Neural cell (in vitro differentiated cells): ENCODE results near the gene KNTC1.
"Not testable (repeated sequence)": the region's sequence is repeated elsewhere in the genome, so short reads cannot be mapped to it uniquely, and the experiment has no call there.

Experiments
- EZH2 ChIP-seq: fragments of 200-600, 300-800 bp; shearing (Covaris generic), sonication (generic); IDR thresholded peaks from 2 replicates; pipeline ENCODE4 v1.6.1; 2014; ENCODE audit warnings: antibody characterized with exemption, low read length, borderline replicate concordance, mild to moderate bottlenecking; ENCODE audit not compliant: insufficient read depth, poor library complexity, severe bottlenecking
- POLR2AphosphoS5 ChIP-seq: IDR thresholded peaks from 2 replicates; pipeline ENCODE4 v1.6.1; 2012
- RAD21 ChIP-seq: fragments of 450-650 bp; conservative IDR thresholded peaks from 2 replicates; pipeline ENCODE4 v1.6.1; 2014; ENCODE audit warnings: antibody characterized with exemption, mild to moderate bottlenecking, moderate library complexity
- TAF1 ChIP-seq: IDR thresholded peaks from 2 replicates; pipeline ENCODE4 v1.6.1; 2012; ENCODE audit warnings: low read depth
- TF ChIP-seq, protein P1 (sequence below): fragments of 450-650 bp; IDR thresholded peaks from 2 replicates; pipeline ENCODE4 v1.5.1; 2014; ENCODE audit warnings: antibody characterized with exemption, mild to moderate bottlenecking, moderate library complexity; ENCODE audit not compliant: poor library complexity, severe bottlenecking
- TF ChIP-seq, protein P2 (sequence below): IDR thresholded peaks from 2 replicates; pipeline ENCODE4 v1.6.1; 2012; ENCODE audit warnings: borderline replicate concordance

DNA sequence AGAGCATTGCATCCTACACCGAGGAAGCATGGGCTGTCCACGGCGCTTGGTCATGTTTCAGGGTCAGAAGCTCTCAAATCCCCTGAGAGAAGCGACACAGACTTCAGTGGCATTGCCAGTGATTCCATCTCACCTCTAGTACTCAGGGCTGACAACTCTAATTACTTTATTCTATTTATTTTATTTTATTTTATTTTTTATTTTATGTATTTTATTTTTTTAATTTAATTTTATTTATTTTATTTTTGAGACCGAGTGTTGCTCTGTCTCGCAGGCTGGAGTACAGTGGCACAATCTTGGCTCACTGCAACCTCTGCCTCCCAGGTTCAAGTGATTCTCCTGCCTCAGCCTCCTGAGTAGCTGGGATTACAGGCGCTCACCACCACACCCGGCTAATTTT is 126.2 kb downstream of the KNTC1 start:
- TF ChIP-seq, protein P1, sequence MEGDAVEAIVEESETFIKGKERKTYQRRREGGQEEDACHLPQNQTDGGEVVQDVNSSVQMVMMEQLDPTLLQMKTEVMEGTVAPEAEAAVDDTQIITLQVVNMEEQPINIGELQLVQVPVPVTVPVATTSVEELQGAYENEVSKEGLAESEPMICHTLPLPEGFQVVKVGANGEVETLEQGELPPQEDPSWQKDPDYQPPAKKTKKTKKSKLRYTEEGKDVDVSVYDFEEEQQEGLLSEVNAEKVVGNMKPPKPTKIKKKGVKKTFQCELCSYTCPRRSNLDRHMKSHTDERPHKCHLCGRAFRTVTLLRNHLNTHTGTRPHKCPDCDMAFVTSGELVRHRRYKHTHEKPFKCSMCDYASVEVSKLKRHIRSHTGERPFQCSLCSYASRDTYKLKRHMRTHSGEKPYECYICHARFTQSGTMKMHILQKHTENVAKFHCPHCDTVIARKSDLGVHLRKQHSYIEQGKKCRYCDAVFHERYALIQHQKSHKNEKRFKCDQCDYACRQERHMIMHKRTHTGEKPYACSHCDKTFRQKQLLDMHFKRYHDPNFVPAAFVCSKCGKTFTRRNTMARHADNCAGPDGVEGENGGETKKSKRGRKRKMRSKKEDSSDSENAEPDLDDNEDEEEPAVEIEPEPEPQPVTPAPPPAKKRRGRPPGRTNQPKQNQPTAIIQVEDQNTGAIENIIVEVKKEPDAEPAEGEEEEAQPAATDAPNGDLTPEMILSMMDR: not testable (repeated sequence)
- TF ChIP-seq, protein P2, sequence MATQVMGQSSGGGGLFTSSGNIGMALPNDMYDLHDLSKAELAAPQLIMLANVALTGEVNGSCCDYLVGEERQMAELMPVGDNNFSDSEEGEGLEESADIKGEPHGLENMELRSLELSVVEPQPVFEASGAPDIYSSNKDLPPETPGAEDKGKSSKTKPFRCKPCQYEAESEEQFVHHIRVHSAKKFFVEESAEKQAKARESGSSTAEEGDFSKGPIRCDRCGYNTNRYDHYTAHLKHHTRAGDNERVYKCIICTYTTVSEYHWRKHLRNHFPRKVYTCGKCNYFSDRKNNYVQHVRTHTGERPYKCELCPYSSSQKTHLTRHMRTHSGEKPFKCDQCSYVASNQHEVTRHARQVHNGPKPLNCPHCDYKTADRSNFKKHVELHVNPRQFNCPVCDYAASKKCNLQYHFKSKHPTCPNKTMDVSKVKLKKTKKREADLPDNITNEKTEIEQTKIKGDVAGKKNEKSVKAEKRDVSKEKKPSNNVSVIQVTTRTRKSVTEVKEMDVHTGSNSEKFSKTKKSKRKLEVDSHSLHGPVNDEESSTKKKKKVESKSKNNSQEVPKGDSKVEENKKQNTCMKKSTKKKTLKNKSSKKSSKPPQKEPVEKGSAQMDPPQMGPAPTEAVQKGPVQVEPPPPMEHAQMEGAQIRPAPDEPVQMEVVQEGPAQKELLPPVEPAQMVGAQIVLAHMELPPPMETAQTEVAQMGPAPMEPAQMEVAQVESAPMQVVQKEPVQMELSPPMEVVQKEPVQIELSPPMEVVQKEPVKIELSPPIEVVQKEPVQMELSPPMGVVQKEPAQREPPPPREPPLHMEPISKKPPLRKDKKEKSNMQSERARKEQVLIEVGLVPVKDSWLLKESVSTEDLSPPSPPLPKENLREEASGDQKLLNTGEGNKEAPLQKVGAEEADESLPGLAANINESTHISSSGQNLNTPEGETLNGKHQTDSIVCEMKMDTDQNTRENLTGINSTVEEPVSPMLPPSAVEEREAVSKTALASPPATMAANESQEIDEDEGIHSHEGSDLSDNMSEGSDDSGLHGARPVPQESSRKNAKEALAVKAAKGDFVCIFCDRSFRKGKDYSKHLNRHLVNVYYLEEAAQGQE: not testable (repeated sequence)
- TF ChIP-seq POLR2AphosphoS5, TAF1, EZH2, RAD21: not testable (repeated sequence)
